GM13976 (cell line): Measurements from ENCODE around the gene NDUFV1.
A peak's percentile ranks its signal among the peaks of the same experiment; 100 is the strongest.

Experiments used
- DNase-seq: peaks from one replicate; pipeline ENCODE4 v3.0.0; 2012; ENCODE audit warnings: low spot score
- CTCF ChIP-seq: IDR thresholded peaks from 2 replicates; pipeline ENCODE4 v1.5.1; 2012; ENCODE audit warnings: borderline replicate concordance, mild to moderate bottlenecking; ENCODE audit not compliant: insufficient read depth; ENCODE audit errors: extremely low read depth, missing control alignments, control extremely low read depth
- in situ Hi-C: fragments of 300-500 bp; cut with MboI; formaldehyde crosslinking; loops from one replicate; pipeline ENCODE4 v1.12.0; 2022; ENCODE audit warnings: low sequenced_read_pairs, mixed read lengths, inconsistent platforms; ENCODE audit not compliant: unreplicated experiment

The NDUFV1 gene

GRCh38 chr11:67630228-67630942, 23.6 kb downstream of the NDUFV1 start:
- peak; percentile 100 for DNase-seq
- peak; percentile 70 for TF ChIP-seq CTCF
- in situ Hi-C loops = loop anchor here (10.0 kb wide), 1 partner anchor 74 kb away; no protein-coding TSS in a partner anchor

GRCh38 chr11:67630943-67631331, 24.2 kb downstream of the NDUFV1 start:
- DNase-seq = no peak
- in situ Hi-C loops = loop anchor here (10.0 kb wide), 1 partner anchor 74 kb away; no protein-coding TSS in a partner anchor
- TF ChIP-seq CTCF = no peak

- in situ Hi-C loops = loop anchor here (10.0 kb wide), 1 partner anchor 73 kb away; no protein-coding TSS in a partner anchor
- TF ChIP-seq CTCF = no peak
- DNase-seq = no peak
Observed at GRCh38 chr11:67631411-67631810, 24.7 kb downstream of the NDUFV1 start.

- in situ Hi-C loops = loop anchor here (10.0 kb wide), 1 partner anchor 73 kb away; no protein-coding TSS in a partner anchor
- no peak for TF ChIP-seq CTCF
- DNase-seq = no peak
Observed at GRCh38 chr11:67631853-67632174, 25.1 kb downstream of the NDUFV1 start.

GRCh38 chr11:67632175-67632981, 25.6 kb downstream of the NDUFV1 start:
- DNase-seq = no peak
- no peak for TF ChIP-seq CTCF

GRCh38 chr11:67632982-67633755, 26.4 kb downstream of the NDUFV1 start:
- in situ Hi-C loops = loop anchor here (10.0 kb wide), 1 partner anchor 72 kb away; no protein-coding TSS in a partner anchor
- TF ChIP-seq CTCF = no peak
- no peak for DNase-seq

More at GRCh38 chr11:67632175-67632981, 25.6 kb downstream of the NDUFV1 start:
- in situ Hi-C loops = loop anchor here (10.0 kb wide), 1 partner anchor 72 kb away; no protein-coding TSS in a partner anchor
